ENCODE measurements around the gene SSPN. TPM values are rescaled to one million over a fixed set of nuclear protein-coding genes. Genes with fewer than 3 reads are reported as not detected.

Gene SSPN
- total RNA-seq, 1 experiment from 2014 or later: 11.9 TPM

- ATAC-seq (no peak), DNase-seq (no peak)
- ChIA-PET CTCF (no interaction called here), POLR2A (ENCODE audit: unreplicated experiment) (no interaction called here)
- Histone ChIP-seq H3K9me3 (ENCODE audit: low read length) (no peaks in the 10 kb centered on the region), H2AFZ (ENCODE audit: low read length) (no peak overlapping the region), H3K9ac (ENCODE audit: low read length) (no peak overlapping the region), H3K27ac (ENCODE audit: low read length) (no peak overlapping the region), H3K27me3 (ENCODE audit: low read length) (no peaks in the 10 kb centered on the region), H3F3A (ENCODE audit: low read length, unreplicated experiment) (no peaks in the 10 kb centered on the region), H3K36me3 (ENCODE audit: low read depth, low read length) (no peaks in the 10 kb centered on the region), H4K20me1 (ENCODE audit: low read length) (no peaks in the 10 kb centered on the region), H3K4me1 (ENCODE audit: insufficient read depth, low read length) (no peaks in the 10 kb centered on the region), H3K79me2 (ENCODE audit: low read length) (no peaks in the 10 kb centered on the region), H3K4me3 (ENCODE audit: low read length) (no peak overlapping the region), H3K4me2 (ENCODE audit: low read length) (no peak overlapping the region), H3K9me2 (replicated peaks; ENCODE audit: low read length) (no peaks in the 10 kb centered on the region)
- intact Hi-C loops (cut with micrococcal nuclease): no loop called here
- no TSS peak for BruUV-seq (replicated peaks)
- TF ChIP-seq EZH2phosphoT487 (IDR thresholded peaks at IDR 0.05; ENCODE audit: borderline replicate concordance, low read length) (no peak), EZH2 (IDR thresholded peaks at IDR 0.05; ENCODE audit: low read length, unreplicated experiment) (no peak)
- TF ChIP-seq, protein P1, sequence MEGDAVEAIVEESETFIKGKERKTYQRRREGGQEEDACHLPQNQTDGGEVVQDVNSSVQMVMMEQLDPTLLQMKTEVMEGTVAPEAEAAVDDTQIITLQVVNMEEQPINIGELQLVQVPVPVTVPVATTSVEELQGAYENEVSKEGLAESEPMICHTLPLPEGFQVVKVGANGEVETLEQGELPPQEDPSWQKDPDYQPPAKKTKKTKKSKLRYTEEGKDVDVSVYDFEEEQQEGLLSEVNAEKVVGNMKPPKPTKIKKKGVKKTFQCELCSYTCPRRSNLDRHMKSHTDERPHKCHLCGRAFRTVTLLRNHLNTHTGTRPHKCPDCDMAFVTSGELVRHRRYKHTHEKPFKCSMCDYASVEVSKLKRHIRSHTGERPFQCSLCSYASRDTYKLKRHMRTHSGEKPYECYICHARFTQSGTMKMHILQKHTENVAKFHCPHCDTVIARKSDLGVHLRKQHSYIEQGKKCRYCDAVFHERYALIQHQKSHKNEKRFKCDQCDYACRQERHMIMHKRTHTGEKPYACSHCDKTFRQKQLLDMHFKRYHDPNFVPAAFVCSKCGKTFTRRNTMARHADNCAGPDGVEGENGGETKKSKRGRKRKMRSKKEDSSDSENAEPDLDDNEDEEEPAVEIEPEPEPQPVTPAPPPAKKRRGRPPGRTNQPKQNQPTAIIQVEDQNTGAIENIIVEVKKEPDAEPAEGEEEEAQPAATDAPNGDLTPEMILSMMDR (conservative IDR thresholded peaks at IDR 0.05; ENCODE audit: low read depth, low read length): no peak
Observed at GRCh38 chr12:26162905-26163304, 32.5 kb upstream of the SSPN start.

DNA sequence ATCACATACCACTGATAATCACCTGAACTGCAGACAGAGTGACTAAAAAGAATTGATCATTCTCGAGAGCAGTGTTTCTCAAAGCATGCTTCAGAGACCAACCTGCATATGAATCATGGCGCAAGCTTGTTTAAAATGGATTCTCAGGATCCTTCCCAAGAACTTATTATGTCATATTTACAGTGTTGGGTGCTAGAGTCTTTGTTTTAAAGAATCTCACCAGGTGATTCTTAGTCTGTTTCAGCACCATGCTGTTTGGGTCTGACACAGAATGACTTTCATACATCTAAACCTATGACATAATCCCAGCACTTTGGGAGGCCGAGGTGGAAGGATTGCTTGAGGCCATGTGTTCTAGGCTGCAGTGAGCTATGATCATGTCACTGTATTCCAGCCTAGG lies 31.3 kb upstream of the SSPN start:
- CTCF ChIA-PET: no interaction called here
- H4K20me1 ChIP-seq (ENCODE audit: low read length): no peaks in the 10 kb centered on the region
- H3K27ac ChIP-seq (ENCODE audit: low read length): no peak overlapping the region
- H3K79me2 ChIP-seq (ENCODE audit: low read length): no peaks in the 10 kb centered on the region
- H3K9ac ChIP-seq (ENCODE audit: low read length): no peak overlapping the region
- intact Hi-C loops (cut with micrococcal nuclease): no loop called here
- TF ChIP-seq, protein P1 (conservative IDR thresholded peaks at IDR 0.05; ENCODE audit: low read depth, low read length): no peak
- no peak for TF ChIP-seq EZH2 (IDR thresholded peaks at IDR 0.05; ENCODE audit: low read length, unreplicated experiment)
- TF ChIP-seq EZH2phosphoT487 (IDR thresholded peaks at IDR 0.05; ENCODE audit: borderline replicate concordance, low read length): no peak
- H3F3A ChIP-seq (ENCODE audit: low read length, unreplicated experiment): no peaks in the 10 kb centered on the region
- H2AFZ ChIP-seq (ENCODE audit: low read length): 0 out of 2 replicates have a peak overlapping the region, but pooled peaks have one; percentile 1
- no peaks in the 10 kb centered on the region for H3K9me2 ChIP-seq (replicated peaks; ENCODE audit: low read length)
- H3K9me3 ChIP-seq (ENCODE audit: low read length): no peaks in the 10 kb centered on the region
- POLR2A ChIA-PET (ENCODE audit: unreplicated experiment): no interaction called here
- ATAC-seq: no peak; the same call in 1 of the 2 replicates
- no peaks in the 10 kb centered on the region for H3K36me3 ChIP-seq (ENCODE audit: low read depth, low read length)
- H3K4me1 ChIP-seq (ENCODE audit: insufficient read depth, low read length): no peaks in the 10 kb centered on the region
- BruUV-seq (replicated peaks): no TSS peak
- no peak overlapping the region for H3K4me2 ChIP-seq (ENCODE audit: low read length)
- DNase-seq: no peak
- no peaks in the 10 kb centered on the region for H3K27me3 ChIP-seq (ENCODE audit: low read length)
- H3K4me3 ChIP-seq (ENCODE audit: low read length): no peak overlapping the region

- Histone ChIP-seq H3K9ac (ENCODE audit: low read length) (no peak overlapping the region), H3K4me3 (ENCODE audit: low read length) (no peak overlapping the region), H3K36me3 (ENCODE audit: low read depth, low read length) (no peaks in the 10 kb centered on the region), H4K20me1 (ENCODE audit: low read length) (no peaks in the 10 kb centered on the region), H3K4me1 (ENCODE audit: insufficient read depth, low read length) (peaks cover 4% of the 10 kb centered on the region; the same call in 1 of the 2 replicates), H3K27me3 (ENCODE audit: low read length) (no peaks in the 10 kb centered on the region), H3K9me2 (replicated peaks; ENCODE audit: low read length) (no peaks in the 10 kb centered on the region), H3K4me2 (ENCODE audit: low read length) (no peak overlapping the region), H3K27ac (ENCODE audit: low read length) (no peak overlapping the region), H3K9me3 (ENCODE audit: low read length) (no peaks in the 10 kb centered on the region), H3F3A (ENCODE audit: low read length, unreplicated experiment) (no peaks in the 10 kb centered on the region), H3K79me2 (ENCODE audit: low read length) (no peaks in the 10 kb centered on the region), H2AFZ (ENCODE audit: low read length) (no peak overlapping the region)
- ATAC-seq (no peak), DNase-seq (no peak)
- ChIA-PET POLR2A (ENCODE audit: unreplicated experiment) (no interaction called here), CTCF (no interaction called here)
- no peak for TF ChIP-seq EZH2 (IDR thresholded peaks at IDR 0.05; ENCODE audit: low read length, unreplicated experiment)
- TF ChIP-seq, protein P1 (conservative IDR thresholded peaks at IDR 0.05; ENCODE audit: low read depth, low read length): no peak
- no peak for TF ChIP-seq EZH2phosphoT487 (IDR thresholded peaks at IDR 0.05; ENCODE audit: borderline replicate concordance, low read length)
- no TSS peak for BruUV-seq (replicated peaks)
- intact Hi-C loops (cut with micrococcal nuclease): no loop called here
Observed at GRCh38 chr12:26172013-26172412, 23.4 kb upstream of the SSPN start.
